ENCODE measurements around the gene FCRL2.
"Not testable (repeated sequence)": the region's sequence is repeated elsewhere in the genome, so short reads cannot be mapped to it uniquely, and the experiment has no call there.

FCRL2 gene

DNA sequence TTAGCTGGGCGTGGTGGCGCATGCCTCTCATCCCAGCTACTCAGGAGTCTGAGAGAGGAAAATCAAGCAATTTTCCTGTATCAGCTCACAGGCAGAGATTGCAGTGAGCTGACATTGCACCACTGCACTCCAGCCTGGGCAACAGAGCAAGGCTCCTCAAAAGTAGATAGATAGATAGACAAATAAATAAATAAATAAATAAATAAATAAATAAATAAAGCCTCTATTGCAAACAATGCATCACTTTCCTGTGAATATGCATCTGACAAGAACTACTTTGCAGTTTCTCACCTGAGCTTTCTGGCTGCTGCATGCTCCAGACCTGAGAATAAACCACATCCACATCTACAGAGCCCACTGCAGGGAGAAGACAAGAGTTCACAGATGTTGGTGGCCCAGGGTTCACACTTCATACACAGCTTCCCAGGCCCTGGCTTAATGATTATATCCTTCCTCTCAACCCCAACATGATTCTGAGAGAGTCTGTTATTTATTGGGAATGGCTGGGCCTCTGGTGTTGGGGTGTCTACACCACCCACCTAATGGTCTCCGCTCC is 28.6 kb downstream of the FCRL2 start:
- DNase-seq: no peak

DNA sequence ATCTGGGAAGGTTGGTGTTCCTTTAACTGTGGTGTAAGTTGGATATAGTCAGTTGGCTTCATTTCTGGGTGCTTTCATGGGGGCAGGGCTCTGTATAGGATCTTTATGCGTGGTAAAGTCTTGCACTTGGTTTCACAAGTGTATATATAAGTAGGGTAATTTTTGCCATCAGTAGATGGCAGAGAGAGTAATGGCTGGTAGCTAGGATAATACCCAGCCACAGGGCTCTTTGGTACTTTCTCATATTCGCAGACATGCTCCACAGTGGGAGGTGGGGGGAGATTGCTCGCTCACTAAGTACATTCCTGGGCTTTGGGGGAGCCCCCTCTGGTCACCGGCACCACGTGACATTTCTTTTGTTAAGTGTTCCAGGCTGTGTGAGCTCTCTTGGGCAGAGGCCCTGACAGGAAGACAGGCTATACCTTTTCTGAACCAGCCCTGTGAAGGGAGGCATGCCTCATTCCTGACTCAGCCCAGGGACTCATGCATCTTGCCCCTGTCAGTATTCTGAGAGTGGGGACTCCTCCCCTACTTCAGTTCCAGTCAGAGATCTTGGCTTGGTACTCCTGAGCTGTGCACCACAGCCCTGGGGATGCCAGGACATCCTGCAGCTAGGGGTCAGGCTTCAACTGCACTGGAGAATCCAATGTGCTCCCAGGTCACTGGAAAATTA is 37.6 kb downstream of the FCRL2 start:
- no peak for DNase-seq

DNA sequence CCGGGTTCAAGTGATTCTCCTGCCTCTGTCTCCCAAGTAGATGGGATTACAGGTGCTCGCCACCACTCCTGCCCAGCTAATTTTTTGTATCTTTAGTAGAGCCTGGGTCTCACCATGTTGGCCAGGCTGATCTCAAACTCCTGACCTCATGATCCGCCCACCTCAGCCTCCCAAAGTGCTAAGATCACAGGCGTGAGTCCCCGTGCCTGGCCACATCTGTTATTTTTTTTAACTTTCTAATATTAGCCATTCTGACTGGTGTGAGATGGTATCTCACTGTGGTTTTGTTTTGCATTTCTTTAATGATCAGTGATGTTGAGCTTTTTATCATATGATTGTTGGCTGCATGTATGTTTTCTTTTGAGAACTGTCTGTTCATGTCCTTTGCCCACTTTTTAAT is 40.9 kb downstream of the FCRL2 start:
- not testable (repeated sequence) for DNase-seq

DNA sequence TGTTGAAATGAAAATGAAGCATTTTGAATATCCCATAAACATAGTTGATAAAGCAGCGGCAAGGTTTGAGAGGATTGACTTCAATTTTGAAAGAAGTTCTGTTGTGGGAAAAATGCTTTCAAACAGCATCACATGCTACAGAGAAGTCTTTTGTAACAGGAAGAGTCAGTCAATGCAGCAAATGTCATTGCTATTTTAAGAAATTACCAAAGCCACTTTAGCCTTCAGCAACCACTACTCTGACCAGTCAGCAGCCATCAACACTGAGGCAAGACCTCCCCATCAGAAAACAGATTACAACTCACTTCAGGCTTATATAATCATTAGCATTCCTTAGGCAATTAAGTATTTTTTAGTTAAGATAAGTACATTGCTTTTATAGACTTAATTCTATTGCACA is 42.6 kb downstream of the FCRL2 start:
- DNase-seq: no peak

DNA sequence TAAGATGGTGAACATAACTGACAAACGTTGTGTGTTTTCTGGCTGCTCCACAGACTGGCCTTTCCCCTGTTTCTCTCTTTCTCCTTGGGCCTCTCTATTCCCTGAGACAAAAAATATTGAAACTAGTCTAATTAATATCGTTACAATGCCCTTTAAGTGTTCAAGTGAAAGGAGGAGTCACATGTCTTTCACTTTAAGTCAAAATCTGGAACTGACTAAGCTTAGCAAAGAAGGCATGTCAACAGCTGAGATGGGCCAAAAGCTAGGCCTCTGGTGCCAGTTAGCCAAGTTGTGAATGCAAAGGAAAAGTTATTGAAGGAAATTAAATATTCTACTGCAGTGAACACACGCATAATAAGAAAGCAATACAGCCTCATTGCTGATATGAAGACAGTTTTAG is 44.2 kb downstream of the FCRL2 start:
- DNase-seq: no peak

DNA sequence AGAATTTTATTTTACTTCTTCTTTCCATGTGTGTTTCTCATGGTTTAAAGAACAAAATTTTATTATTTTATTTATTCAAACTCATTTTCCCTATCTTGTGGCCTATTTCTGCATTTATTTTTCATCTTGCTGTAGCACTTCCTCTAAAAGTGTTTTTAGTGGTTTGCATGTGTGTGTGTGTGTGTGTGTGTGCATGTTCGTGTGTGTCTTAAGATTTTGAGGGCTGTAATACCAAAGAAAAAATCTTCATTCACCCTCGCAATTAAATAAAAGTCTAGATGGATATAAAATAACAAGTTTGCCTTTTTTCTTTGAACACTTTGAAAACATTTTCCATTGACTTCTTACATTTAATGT is 51.7 kb downstream of the FCRL2 start:
- no peak for DNase-seq

DNA sequence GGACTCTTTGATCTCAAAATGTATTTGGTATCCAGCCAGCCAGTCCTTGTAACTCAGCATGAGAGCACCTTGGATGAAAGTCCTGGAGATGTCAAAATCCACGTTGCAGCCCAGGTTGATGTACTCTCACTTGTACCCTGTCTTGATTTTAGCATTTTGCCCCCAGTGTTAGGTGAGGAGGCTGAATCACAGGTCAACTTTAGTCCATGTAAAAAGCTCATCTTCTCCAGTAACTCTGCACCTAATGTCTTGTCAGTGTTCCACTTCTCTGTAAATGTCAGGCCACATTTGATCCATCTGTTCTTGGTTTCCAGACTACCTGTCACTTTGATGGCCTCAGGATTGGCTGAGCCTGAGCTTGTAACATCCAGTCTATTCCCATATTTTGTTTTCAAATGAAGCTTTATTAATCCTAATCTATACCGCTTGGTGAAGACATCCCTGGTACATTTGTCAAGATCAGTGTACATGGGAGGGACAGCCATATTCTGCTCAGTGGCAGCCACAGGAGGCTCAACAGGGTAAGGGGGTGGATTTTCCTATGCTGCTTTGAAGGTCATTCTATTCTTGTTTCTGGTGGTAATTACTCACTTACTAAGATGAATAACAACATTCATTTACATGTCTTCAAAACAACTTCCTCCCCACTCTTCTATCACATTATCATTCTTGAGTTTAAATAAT is 52.3 kb downstream of the FCRL2 start:
- DNase-seq: no peak

DNA sequence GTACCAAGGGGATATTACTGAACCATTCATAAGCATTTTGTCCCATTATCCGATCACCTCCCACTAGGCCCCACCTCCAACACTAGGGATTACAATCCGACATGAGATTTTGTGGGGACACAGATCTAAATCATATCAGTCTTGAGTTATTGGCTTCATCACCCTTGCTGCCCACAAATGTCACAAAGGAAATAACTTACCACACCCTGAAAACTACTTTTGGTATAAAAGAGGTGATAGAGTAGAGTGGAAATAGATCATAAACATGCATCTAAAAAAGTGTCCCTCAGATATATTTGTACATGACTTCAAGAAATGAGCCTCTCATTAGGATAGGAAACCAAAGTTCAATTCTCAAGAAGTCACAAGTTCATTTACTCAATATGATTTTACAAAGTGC is 53.8 kb downstream of the FCRL2 start:
- no peak for DNase-seq

DNA sequence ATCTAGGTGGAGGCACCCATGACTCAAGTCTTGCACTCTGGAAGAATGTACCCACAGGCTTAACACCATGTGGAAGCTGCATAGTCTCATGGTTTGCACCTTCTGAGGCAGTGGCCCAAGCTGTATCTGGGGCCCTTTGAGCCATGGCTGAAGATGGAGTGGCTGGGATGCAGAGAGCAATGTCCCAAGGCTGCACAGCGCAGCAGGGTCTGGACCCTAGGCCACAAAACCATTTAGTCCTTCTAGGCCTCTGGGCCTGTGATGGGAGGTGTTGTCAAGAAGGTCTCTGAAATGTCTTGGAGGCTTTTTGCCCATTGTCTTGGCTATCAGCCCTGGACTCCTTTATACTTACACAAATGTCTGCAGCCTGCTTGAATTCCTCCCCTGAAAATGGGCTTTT is 54.9 kb downstream of the FCRL2 start:
- no peak for DNase-seq

DNA sequence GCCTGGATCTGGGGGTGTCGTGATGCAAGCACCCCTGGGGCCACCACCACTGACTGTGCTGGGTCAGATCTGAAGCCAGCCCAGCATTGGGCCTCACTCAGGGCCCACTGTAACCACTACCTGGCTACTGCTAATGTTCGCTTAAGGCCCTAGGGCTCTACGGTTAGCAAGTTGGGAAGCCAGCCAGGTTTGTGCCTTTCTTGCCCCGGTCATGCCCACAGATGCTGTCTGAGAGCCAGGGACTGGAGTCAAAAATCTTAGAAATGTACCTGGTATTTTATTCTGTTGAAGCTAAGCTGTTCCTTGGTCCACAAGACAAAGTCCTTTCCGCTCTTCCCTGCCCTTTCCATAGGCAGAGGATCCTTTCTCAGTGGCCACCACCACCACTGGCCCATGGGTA is 61.2 kb downstream of the FCRL2 start:
- DNase-seq: no peak

DNA sequence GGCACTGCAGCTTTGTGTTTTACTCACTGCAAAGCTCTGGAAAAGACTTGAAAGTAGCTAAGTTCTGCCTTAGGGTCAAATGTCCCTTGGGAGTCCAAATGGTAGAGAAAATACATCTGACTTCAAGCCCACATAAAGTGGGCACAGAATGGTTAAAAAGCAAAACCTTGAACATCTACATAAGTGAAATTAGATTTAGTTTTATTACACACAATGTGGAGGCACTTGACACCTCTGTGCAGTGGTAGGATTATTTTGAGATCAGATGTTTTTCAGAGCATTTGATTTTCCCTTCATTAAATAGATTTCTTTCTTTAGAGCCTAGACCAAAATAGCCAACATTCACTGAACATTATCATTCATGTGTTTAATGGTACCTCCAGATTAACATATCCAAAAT is 65.1 kb downstream of the FCRL2 start:
- no peak for DNase-seq

DNA sequence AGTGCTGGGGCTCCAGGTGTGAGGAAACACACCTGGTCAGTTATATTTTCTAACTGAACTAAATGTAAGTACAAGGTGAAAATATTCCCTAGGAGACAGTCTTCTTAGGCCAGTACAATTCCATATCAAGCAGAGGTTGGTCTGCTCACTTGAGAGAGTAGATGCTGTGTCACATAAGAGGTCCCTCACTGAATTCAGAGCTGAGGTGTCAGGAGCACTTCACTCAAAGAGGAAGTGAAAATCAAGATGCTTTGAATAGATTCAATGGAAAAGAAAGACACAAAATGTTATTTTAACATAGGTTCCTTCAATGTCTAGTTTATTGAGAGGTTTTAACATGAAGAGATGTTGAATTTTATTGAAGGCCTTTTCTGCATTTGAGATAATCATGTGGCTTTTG is 72.1 kb downstream of the FCRL2 start:
- no peak for DNase-seq

DNA sequence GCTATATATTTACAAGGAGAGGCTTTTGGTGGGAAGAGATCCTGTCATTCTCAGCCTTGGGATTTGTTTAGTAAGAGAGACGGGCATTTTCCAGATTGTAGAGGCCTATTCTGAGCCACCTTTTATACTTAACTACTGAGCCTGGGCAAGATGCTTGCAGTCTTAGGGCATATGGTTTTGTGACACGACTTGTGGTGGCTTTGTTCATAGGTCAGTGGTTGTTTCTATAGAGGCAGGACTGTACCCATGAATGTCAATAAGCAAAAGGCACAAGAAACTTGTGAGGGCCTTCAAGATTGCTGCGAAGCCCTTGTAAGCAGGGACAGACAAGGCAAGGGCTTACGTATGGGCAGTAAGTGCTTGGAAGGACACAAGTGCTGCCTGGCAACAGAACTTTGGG is 73.0 kb downstream of the FCRL2 start:
- no peak for DNase-seq

DNA sequence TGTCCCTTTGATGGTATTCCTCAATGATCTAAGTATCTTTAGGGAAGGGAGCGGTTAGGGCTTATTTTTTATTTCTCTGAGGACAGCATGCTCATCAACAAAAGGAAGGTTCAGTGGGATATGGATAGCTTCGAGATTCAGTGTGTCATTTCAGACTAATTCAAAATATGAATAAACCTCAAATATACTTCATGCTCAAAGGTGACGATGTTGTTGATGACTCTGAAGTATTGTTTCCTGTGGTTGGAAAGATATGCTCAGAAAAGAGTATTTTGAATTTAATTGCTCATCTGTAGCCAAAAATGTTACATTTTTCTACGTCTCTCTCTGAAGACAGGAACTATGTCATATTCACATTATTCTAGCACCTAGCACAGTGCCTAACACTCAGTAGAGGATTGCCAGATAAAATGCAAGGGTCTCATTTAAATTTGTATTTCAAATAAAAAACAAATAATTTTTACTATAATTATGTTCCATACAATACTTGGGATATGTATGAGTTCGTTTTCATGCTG is 74.6 kb downstream of the FCRL2 start:
- DNase-seq: no peak

DNA sequence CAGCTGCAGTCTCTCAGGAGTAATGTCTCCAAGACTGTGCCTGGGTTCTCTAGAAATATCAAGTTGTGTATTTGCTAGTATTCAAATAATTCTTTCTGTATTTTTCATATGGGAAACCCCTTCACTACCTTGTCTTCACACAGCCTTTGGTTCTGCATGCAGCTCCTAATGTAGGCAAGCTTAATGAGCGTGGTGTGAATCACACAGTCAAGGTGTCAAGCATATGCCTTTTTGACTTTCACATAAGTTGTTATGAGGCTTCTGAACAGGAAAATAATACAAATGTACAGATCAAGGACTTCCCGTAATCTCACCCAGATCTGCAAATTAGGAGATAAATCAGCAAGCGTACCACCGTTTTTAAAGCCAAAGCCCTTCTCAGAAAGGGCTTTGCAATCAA is 76.2 kb downstream of the FCRL2 start, which contains the start of gene FCRL3:
Gene FCRL3, minus strand, starts transcription at position 38 of the 400 bp plus-strand sequence. CDS start 280 bp downstream, outside the sequence.
- DNase-seq: peak; percentile 31

DNA sequence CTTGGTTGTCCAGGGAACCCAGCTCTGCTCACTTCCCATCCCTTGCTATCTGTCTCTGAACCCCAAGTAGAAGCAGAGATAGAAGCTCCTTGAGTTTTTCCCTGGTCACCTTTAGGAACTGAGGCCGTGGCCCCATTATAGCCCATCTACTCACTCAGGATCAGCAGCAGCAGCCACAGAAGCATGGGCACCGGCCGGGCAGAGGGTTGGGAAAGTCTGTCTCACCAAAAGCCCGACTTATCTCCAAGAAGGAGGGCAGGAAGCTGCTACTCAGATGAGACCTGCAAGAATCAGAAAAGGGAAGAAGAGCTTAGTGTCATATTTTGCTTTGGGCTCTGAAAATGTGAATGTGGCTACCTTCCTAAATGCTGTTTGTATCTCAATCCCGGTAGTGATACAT is 76.6 kb downstream of the FCRL2 start:
- no peak for DNase-seq

DNA sequence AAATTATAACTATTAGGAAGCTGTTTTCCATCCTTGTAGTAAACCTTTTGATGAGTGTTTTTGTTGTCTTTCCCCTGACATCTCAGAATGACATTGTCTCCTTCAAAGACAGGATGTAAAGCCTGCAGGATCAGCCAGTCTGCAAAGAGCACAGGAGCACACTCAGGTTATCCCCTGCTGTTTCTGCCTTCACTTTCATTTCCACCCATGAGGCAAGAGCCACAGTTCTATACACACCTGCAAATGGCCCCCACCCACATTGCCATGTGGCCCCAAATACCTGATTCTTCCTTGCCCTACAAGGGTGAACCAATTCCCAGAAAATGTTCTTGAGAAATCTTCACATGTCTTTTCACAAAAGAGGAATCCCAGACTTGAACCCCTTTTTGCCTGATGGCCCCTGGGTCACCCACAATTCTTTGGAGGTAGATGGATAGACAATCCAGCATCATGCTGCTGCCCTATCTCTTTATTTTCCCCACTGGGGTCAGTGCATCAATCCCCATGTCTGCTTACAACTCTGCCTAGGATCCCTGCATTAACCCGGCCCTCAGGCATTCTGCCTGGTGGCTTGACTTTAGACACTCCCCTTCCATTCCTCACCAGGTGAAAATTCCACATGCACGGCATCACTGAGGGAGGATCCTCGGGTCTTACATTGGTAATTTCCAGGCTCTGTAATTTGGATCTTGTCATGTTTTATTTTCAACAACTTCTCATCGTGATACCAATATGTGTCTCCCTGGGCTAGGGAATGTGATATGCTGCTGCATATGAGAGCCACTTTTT is 79.0 kb downstream of the FCRL2 start:
- no peak for DNase-seq

DNA sequence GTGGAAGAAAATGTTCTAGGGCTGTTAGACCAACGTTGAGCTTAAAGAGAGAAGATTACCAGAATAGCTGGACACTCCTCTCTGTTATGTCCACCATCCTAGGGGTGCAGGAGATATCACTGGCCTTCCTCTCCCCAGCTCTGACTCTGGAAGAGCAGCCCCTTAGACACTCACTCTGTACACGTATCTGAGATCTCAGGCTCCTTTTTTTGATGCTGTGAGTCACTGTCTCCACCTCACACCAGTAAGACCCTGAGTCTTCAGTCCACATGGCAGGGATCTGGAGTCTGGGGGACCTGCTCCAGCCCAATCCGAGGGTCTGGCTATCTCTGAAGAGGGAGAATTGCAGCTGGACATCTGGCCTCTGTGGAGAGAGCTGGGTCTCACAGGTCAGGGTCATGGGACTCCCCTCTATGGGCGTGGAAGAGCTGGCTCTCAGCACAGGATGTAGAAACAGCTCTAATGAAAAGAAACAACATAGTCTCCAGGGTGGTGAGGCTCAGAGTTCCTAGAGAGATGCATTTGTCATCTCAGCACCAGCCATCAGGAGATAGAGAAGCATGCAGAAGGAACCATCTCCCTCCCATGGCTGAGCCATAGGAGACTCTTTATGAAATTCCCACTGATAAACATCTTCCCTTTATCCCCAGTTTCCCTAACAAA is 79.8 kb downstream of the FCRL2 start:
- peak; percentile 34 for DNase-seq

Measured in NK-92 treated with Interleukin-12 subunit alpha and Interleukin-12 subunit beta, amount 100 ng/mL, for 24 hours (cell line).